A549 (cell line): ENCODE data around the gene MGMT. TPM values are rescaled to one million over a fixed set of nuclear protein-coding genes. Genes with fewer than 3 reads are reported as not detected.

ENCODE experiments used
- ATAC-seq, 2 experiments: fragments of 200-7000 bp in 1 of 2; fragments of >200 bp in 1 of 2; cut with Nextera tagmentation in 1 of 2; cut with Tn5 transposase in 1 of 2; 3 replicates each; pipeline versions ENCODE4 v1.8.0 to v1.9.1; 2018 to 2020; ENCODE audit warnings: mild to moderate bottlenecking in 1 of 2, moderate library complexity in 1 of 2
- CTCF ChIA-PET: fragments of 300-600 bp; sonication (Branson Sonifier 250); formaldehyde crosslinking; extraction: SDS; loops from one replicate; lab custom pipeline; 2021; ENCODE audit warnings: antibody characterized with exemption, inconsistent platforms; lab: Yijun Ruan, JAX
- POLR2A ChIA-PET: fragments of 350-600 bp; formaldehyde crosslinking; extraction: SDS; loops from one replicate; lab custom pipeline; 2021; ENCODE audit warnings: antibody characterized with exemption, inconsistent platforms; lab: Yijun Ruan, JAX
- DNase-seq, 2 experiments: peaks; one replicate each; pipeline versions ENCODE4 v3.0.0 to v3.0.0-alpha.2; 2011 to 2016; ENCODE audit warnings: low read depth in 1 of 2, low spot score in 1 of 2
- FAIRE-seq: peaks from 2 replicates; lab custom pipeline; 2011; peaks lifted over from hg19 to GRCh38; lab: Jason Lieb, UNC
- H3K27ac ChIP-seq, 2 experiments: fragments of >200 bp; sonication (Bioruptor Twin); formaldehyde crosslinking; 3 replicates each; pipeline ENCODE4 v1.5.1; 2016 to 2017
- H3K4me1 ChIP-seq: fragments of >200 bp; sonication (Bioruptor Twin); formaldehyde crosslinking; 3 replicates; pipeline ENCODE4 v1.6.1; 2016
- H3K4me2 ChIP-seq: fragments of >200 bp; sonication (Bioruptor Twin); formaldehyde crosslinking; 3 replicates; pipeline ENCODE4 v1.6.1; 2016
- H3K4me3 ChIP-seq: fragments of >200 bp; sonication (Bioruptor Twin); formaldehyde crosslinking; 3 replicates; pipeline ENCODE4 v1.5.1; 2016
- H3K9me3 ChIP-seq: fragments of >200 bp; sonication (Bioruptor Twin); formaldehyde crosslinking; 3 replicates; pipeline ENCODE4 v1.6.1; 2016
- CEBPB ChIP-seq, 2 experiments: fragments of >200 bp in 1 of 2; sonication (Bioruptor Twin) in 1 of 2; formaldehyde crosslinking in 1 of 2; IDR thresholded peaks; 2 replicates each; pipeline ENCODE4 v1.6.1; 2012 to 2016
- EHF ChIP-seq: fragments of 250-450 bp; sonication (Bioruptor Pico); IDR thresholded peaks from 2 replicates; pipeline ENCODE4 v1.5.0; 2020; ENCODE audit warnings: mild to moderate bottlenecking
- EP300 ChIP-seq, 2 experiments: fragments of >200 bp; sonication (Bioruptor Twin); formaldehyde crosslinking; IDR thresholded peaks; 2 replicates in 1 of 2; 3 replicates in 1 of 2; pipeline ENCODE4 v1.6.1; 2016 to 2017
- FOSB ChIP-seq: fragments of 250-450 bp; sonication (Bioruptor Pico); IDR thresholded peaks from 2 replicates; pipeline ENCODE4 v1.5.0; 2020; ENCODE audit warnings: mild to moderate bottlenecking, moderate library complexity
- FOSL2 ChIP-seq, 2 experiments: fragments of 450-650 bp in 1 of 2; fragments of >200 bp in 1 of 2; sonication (Bioruptor Twin) in 1 of 2; formaldehyde crosslinking; IDR thresholded peaks; 2 replicates each; pipeline versions ENCODE4 v1.5.0 to v1.6.1; 2016 to 2020; ENCODE audit warnings: mild to moderate bottlenecking in 1 of 2, moderate library complexity in 1 of 2
- HEYL ChIP-seq: fragments of 250-450 bp; sonication (Bioruptor Pico); IDR thresholded peaks from 2 replicates; pipeline ENCODE4 v1.8.0; 2021; ENCODE audit warnings: mild to moderate bottlenecking, moderate library complexity
- HOXA7 ChIP-seq: fragments of 250-450 bp; sonication (Bioruptor Pico); IDR thresholded peaks from 2 replicates; pipeline ENCODE4 v1.5.0; 2020; ENCODE audit warnings: mild to moderate bottlenecking, moderate library complexity
- HOXB5 ChIP-seq: fragments of 250-450 bp; sonication (Bioruptor Pico); IDR thresholded peaks from 2 replicates; pipeline ENCODE4 v1.5.0; 2020; ENCODE audit warnings: mild to moderate bottlenecking, moderate library complexity
- JUN ChIP-seq, 2 experiments: fragments of >200 bp; sonication (Bioruptor Twin); formaldehyde crosslinking; IDR thresholded peaks; 2 replicates in 1 of 2; 3 replicates in 1 of 2; pipeline ENCODE4 v1.6.1; 2016 to 2017
- KDM1A ChIP-seq: fragments of 200-600 bp; sonication (generic); IDR thresholded peaks from 2 replicates; pipeline ENCODE4 v1.6.1; 2016; ENCODE audit warnings: low read depth, mild to moderate bottlenecking
- NFE2L2 ChIP-seq: fragments of 150-350 bp; conservative IDR thresholded peaks from 2 replicates; pipeline ENCODE4 v1.6.1; 2014; ENCODE audit warnings: low read length
- PHF8 ChIP-seq: fragments of 200-600 bp; sonication (generic); IDR thresholded peaks from 2 replicates; pipeline ENCODE4 v1.6.1; 2016; ENCODE audit warnings: low read depth, mild to moderate bottlenecking, antibody characterized with exemption, moderate library complexity, borderline replicate concordance
- POLR2A ChIP-seq: IDR thresholded peaks from 2 replicates; pipeline ENCODE4 v1.6.1; 2012; ENCODE audit warnings: mild to moderate bottlenecking, low read length
- RCOR1 ChIP-seq: fragments of 150-350 bp; IDR thresholded peaks from 2 replicates; pipeline ENCODE4 v1.6.1; 2014; ENCODE audit warnings: antibody characterized with exemption, low read length, low read depth
- SMC3 ChIP-seq: fragments of >200 bp; sonication (Bioruptor Twin); formaldehyde crosslinking; IDR thresholded peaks from 3 replicates; pipeline ENCODE4 v1.6.1; 2018; ENCODE audit warnings: inconsistent platforms
- SREBF2 ChIP-seq: fragments of 450-650 bp; IDR thresholded peaks from 2 replicates; pipeline ENCODE4 v1.6.1; 2014; ENCODE audit warnings: mild to moderate bottlenecking, moderate library complexity
- ZFP36 ChIP-seq: fragments of 450-650 bp; IDR thresholded peaks from 2 replicates; pipeline ENCODE4 v1.6.1; 2014; ENCODE audit warnings: borderline replicate concordance; ENCODE audit not compliant: partially characterized antibody
- WGBS: methylation state at CpG from one replicate; pipeline ENCODE4 v1.1.6; 2017; ENCODE audit errors: missing lambda C conversion rate; 5-methylcytosine and 5-hydroxymethylcytosine counted together
- polyA plus RNA-seq, 4 experiments: library from polyadenylated mRNA; depleted of rRNA in 3 of 4; stranded (reverse); fragments of >200 nt; fragmentation: RNase III in 1 of 4; extraction: RNeasy Plus Mini Kit Qiagen cat#74134 plus additional on column Dnase treatment in 1 of 4; gene quantifications; 2 replicates in 3 of 4; 3 replicates in 1 of 4; pipeline ENCODE4 v1.2.3, GENCODE V29; 2011 to 2017
- TF ChIP-seq, protein P1 (sequence below): IDR thresholded peaks from 2 replicates; pipeline ENCODE4 v1.6.1; 2012
- TF ChIP-seq, protein P2 (sequence below): fragments of 450-650 bp; IDR thresholded peaks from 2 replicates; pipeline ENCODE4 v1.6.1; 2014; ENCODE audit warnings: antibody characterized with exemption
- TF ChIP-seq, protein P3 (sequence below): fragments of 150-350 bp; IDR thresholded peaks from 2 replicates; pipeline ENCODE4 v1.6.1; 2014; ENCODE audit warnings: low read depth, mild to moderate bottlenecking, low read length
- TF ChIP-seq, protein P4 (sequence below): fragments of 250-450 bp; sonication (Bioruptor Pico); IDR thresholded peaks from 2 replicates; pipeline ENCODE4 v1.5.0; 2021; ENCODE audit warnings: mild to moderate bottlenecking, moderate library complexity, borderline replicate concordance
- TF ChIP-seq, protein P5 (sequence below): fragments of >200 bp; sonication (Bioruptor Twin); formaldehyde crosslinking; IDR thresholded peaks from 3 replicates; pipeline ENCODE4 v1.6.1; 2016
- TF ChIP-seq, protein P6 (sequence below): fragments of 200-600 bp; sonication (generic); IDR thresholded peaks from 2 replicates; pipeline ENCODE4 v1.6.1; 2016; ENCODE audit warnings: antibody characterized with exemption, mild to moderate bottlenecking, moderate library complexity
- TF ChIP-seq, protein P7 (sequence below): IDR thresholded peaks from 2 replicates; pipeline ENCODE4 v1.6.1; 2012; ENCODE audit warnings: low read depth, borderline replicate concordance

MGMT gene
- polyA plus RNA-seq, 2 of the 4 experiments (the other 2 are of a cell fraction), result 4.9 to 5.2 TPM

DNA sequence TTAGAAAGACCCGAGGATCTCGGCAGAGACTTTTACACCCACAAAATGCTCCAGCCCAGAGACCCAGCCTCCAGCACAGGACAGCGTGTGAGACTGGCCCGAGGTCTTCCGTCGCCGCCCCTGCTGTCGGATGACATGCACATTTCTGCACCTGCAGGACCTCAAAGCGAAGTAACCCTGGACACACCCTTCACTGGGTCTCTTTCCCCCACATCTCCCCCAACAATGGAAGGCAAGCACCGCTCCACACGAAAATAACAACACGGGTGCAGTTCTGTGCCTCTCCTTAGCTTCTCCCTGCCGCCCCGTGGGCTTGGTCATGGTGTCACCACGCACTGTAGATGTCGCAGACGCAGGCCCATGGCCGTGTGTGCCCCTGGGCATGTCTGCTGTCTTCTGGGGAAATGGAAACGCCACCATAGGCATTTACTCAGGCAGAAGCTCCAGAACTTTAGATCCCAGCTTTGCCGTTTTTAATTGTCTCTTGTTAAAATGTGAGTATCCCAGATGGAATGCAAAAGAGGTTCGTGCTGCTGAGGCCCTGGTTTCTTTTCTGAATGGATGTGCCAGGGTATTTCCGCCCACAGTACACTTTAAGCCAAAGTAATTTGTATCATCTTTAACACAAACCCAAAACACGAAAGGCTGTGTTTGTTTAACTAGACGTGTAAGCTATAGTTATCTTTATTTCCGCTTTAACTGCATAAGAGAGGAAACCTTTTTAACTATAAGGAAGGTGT is 237.9 kb downstream of the MGMT start:
- TF ChIP-seq POLR2A (no peak), EHF (CRISPR knock-in tag) (no peak), KDM1A (no peak), SREBF2 (no peak), FOSL2 (IDR thresholded peaks at IDR 0.05) (no peak), FOSL2 (CRISPR knock-in tag; IDR thresholded peaks at IDR 0.05) (no peak)
- ChIA-PET POLR2A (no interaction called here), CTCF (no interaction called here)
- ATAC-seq (no peak), FAIRE-seq (no peak), DNase-seq (no peak)
- no peaks in the 10 kb centered on the region for H3K4me1 ChIP-seq
- no peak overlapping the region for H3K4me2 ChIP-seq
- no peaks in the 10 kb centered on the region for H3K9me3 ChIP-seq
- H3K4me3 ChIP-seq, result no peak overlapping the region
- H3K27ac ChIP-seq, result no peak overlapping the region
- WGBS, result 44% methylated on average over 24 of the region's 25 CpGs

DNA sequence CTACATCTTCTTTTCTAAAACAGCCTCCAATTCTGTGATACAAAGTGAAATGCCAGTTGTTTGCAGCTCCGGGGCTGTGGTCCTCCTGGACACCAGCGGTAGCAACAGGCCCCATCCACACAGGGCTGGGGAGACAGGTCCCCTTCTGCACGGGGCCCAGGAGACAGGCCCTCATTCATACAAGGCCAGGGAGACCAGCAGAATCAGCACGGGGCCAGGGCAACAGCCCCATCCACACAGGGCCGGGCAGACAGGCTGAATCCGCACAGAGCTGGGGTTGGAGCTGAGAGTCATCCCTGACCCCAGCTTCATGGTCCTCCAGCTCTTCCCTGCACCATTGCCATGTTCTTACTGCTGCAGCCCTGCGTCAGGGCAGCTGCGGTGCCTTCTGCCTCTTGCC is 238.6 kb downstream of the MGMT start:
- H3K4me1 ChIP-seq, result no peaks in the 10 kb centered on the region
- DNase-seq, result no peak
- H3K4me2 ChIP-seq, result no peak overlapping the region
- ATAC-seq, result peak in 1 of 2 experiments; percentile 33; a peak in 2 of 6 replicates
- ChIA-PET POLR2A (no interaction called here), CTCF (no interaction called here)
- FAIRE-seq, result no peak
- 42% methylated on average over 8 of the region's 8 CpGs for WGBS
- TF ChIP-seq HOXA7 (CRISPR knock-in tag) (no peak), EP300 (IDR thresholded peaks at IDR 0.05) (no peak), HOXB5 (CRISPR knock-in tag) (no peak), NFE2L2 (no peak), RCOR1 (no peak), POLR2A (no peak)
- TF ChIP-seq, protein P1, sequence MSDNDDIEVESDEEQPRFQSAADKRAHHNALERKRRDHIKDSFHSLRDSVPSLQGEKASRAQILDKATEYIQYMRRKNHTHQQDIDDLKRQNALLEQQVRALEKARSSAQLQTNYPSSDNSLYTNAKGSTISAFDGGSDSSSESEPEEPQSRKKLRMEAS, result no peak
- TF ChIP-seq, protein P2, sequence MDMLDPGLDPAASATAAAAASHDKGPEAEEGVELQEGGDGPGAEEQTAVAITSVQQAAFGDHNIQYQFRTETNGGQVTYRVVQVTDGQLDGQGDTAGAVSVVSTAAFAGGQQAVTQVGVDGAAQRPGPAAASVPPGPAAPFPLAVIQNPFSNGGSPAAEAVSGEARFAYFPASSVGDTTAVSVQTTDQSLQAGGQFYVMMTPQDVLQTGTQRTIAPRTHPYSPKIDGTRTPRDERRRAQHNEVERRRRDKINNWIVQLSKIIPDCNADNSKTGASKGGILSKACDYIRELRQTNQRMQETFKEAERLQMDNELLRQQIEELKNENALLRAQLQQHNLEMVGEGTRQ, result no peak
- no peak overlapping the region for H3K27ac ChIP-seq
- H3K9me3 ChIP-seq, result no peaks in the 10 kb centered on the region
- no peak overlapping the region for H3K4me3 ChIP-seq

DNA sequence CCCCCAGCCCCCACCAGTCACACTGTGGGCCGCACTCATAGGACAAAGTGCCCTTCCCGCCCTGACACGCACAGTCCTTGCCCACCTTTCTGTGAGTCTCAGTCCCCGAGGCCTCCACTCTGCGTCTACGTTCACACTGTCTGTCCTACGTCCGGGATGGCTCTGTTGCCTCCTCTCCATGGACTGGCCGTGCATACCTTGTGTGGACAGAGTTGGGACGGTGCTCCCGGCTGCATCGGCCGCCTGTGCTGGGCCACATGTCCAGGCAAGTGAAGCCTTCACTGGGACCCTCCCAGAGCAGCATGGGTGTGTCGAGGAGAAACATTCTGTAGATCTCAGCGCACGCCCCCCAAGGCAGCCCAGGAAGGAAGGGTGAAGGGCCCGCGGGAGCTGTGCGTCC is 239.0 kb downstream of the MGMT start:
- H3K9me3 ChIP-seq, result no peaks in the 10 kb centered on the region
- POLR2A ChIA-PET, result no interaction called here
- DNase-seq, result no peak
- H3K27ac ChIP-seq, result no peak overlapping the region
- H3K4me3 ChIP-seq, result no peak overlapping the region
- WGBS, result 54% methylated on average over 11 of the region's 19 CpGs
- FAIRE-seq, result no peak
- ATAC-seq, result no peak
- H3K4me2 ChIP-seq, result no peak overlapping the region
- CTCF ChIA-PET, result no interaction called here
- no peaks in the 10 kb centered on the region for H3K4me1 ChIP-seq
- TF ChIP-seq ZFP36, result no peak
- no peak for TF ChIP-seq FOSB (CRISPR knock-in tag)
- TF ChIP-seq SMC3, result no peak
- TF ChIP-seq HEYL (CRISPR knock-in tag), result no peak
- TF ChIP-seq, protein P3, sequence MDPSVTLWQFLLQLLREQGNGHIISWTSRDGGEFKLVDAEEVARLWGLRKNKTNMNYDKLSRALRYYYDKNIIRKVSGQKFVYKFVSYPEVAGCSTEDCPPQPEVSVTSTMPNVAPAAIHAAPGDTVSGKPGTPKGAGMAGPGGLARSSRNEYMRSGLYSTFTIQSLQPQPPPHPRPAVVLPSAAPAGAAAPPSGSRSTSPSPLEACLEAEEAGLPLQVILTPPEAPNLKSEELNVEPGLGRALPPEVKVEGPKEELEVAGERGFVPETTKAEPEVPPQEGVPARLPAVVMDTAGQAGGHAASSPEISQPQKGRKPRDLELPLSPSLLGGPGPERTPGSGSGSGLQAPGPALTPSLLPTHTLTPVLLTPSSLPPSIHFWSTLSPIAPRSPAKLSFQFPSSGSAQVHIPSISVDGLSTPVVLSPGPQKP, result no peak
- TF ChIP-seq CEBPB (IDR thresholded peaks at IDR 0.05), result no peak
- TF ChIP-seq KDM1A, result no peak
- TF ChIP-seq JUN (IDR thresholded peaks at IDR 0.05), result no peak
- TF ChIP-seq, protein P1, result no peak
- TF ChIP-seq, protein P4, sequence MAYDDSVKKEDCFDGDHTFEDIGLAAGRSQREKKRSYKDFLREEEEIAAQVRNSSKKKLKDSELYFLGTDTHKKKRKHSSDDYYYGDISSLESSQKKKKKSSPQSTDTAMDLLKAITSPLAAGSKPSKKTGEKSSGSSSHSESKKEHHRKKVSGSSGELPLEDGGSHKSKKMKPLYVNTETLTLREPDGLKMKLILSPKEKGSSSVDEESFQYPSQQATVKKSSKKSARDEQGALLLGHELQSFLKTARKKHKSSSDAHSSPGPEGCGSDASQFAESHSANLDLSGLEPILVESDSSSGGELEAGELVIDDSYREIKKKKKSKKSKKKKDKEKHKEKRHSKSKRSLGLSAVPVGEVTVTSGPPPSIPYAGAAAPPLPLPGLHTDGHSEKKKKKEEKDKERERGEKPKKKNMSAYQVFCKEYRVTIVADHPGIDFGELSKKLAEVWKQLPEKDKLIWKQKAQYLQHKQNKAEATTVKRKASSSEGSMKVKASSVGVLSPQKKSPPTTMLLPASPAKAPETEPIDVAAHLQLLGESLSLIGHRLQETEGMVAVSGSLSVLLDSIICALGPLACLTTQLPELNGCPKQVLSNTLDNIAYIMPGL (CRISPR knock-in tag), result no peak
- TF ChIP-seq, protein P5, sequence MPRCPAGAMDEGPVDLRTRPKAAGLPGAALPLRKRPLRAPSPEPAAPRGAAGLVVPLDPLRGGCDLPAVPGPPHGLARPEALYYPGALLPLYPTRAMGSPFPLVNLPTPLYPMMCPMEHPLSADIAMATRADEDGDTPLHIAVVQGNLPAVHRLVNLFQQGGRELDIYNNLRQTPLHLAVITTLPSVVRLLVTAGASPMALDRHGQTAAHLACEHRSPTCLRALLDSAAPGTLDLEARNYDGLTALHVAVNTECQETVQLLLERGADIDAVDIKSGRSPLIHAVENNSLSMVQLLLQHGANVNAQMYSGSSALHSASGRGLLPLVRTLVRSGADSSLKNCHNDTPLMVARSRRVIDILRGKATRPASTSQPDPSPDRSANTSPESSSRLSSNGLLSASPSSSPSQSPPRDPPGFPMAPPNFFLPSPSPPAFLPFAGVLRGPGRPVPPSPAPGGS, result no peak
- TF ChIP-seq PHF8, result no peak
- TF ChIP-seq, protein P6, sequence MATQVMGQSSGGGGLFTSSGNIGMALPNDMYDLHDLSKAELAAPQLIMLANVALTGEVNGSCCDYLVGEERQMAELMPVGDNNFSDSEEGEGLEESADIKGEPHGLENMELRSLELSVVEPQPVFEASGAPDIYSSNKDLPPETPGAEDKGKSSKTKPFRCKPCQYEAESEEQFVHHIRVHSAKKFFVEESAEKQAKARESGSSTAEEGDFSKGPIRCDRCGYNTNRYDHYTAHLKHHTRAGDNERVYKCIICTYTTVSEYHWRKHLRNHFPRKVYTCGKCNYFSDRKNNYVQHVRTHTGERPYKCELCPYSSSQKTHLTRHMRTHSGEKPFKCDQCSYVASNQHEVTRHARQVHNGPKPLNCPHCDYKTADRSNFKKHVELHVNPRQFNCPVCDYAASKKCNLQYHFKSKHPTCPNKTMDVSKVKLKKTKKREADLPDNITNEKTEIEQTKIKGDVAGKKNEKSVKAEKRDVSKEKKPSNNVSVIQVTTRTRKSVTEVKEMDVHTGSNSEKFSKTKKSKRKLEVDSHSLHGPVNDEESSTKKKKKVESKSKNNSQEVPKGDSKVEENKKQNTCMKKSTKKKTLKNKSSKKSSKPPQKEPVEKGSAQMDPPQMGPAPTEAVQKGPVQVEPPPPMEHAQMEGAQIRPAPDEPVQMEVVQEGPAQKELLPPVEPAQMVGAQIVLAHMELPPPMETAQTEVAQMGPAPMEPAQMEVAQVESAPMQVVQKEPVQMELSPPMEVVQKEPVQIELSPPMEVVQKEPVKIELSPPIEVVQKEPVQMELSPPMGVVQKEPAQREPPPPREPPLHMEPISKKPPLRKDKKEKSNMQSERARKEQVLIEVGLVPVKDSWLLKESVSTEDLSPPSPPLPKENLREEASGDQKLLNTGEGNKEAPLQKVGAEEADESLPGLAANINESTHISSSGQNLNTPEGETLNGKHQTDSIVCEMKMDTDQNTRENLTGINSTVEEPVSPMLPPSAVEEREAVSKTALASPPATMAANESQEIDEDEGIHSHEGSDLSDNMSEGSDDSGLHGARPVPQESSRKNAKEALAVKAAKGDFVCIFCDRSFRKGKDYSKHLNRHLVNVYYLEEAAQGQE, result no peak
- no peak for TF ChIP-seq HOXA7 (CRISPR knock-in tag)
- TF ChIP-seq, protein P7, sequence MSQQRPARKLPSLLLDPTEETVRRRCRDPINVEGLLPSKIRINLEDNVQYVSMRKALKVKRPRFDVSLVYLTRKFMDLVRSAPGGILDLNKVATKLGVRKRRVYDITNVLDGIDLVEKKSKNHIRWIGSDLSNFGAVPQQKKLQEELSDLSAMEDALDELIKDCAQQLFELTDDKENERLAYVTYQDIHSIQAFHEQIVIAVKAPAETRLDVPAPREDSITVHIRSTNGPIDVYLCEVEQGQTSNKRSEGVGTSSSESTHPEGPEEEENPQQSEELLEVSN, result no peak
